ENCODE data around the gene POLR1B.

- TF ChIP-seq EP300 (IDR thresholded peaks at IDR 0.05; ENCODE audit: low read depth), result no peak
- TF ChIP-seq CTCF (IDR thresholded peaks at IDR 0.05), result no peak
- no peak for TF ChIP-seq POLR2A (IDR thresholded peaks at IDR 0.05)
Observed at GRCh38 chr2:112622528-112622849, 80.2 kb downstream of the POLR1B start.

All from transverse colon (tissue), 3 donors.